Measurements from ENCODE around the gene ORC4. TPM values are rescaled to one million over a fixed set of nuclear protein-coding genes. Genes with fewer than 3 reads are reported as not detected.

Gene ORC4
- total RNA-seq, 1 experiment from 2014 or later: 72.9 TPM

GRCh38 chr2:148048475-148049221 lies 28.1 kb upstream of the ORC4 start:
- H3K4me3 Mint-ChIP-seq: no peak overlapping the region
- H3K36me3 Mint-ChIP-seq (ENCODE audit: insufficient read depth in 1 of 3, low read depth in 3 of 3): no peaks in the 10 kb centered on the region; a peak in 1 of 7 replicates
- Histone ChIP-seq H4K91ac (ENCODE audit: insufficient read length, low read depth, low read length) (no peak overlapping the region), H2BK12ac (ENCODE audit: insufficient read length, low read depth, low read length) (no peak overlapping the region), H3K23ac (ENCODE audit: insufficient read length, low read depth, low read length) (no peak overlapping the region), H2BK120ac (ENCODE audit: low read depth, low read length, poor library complexity, severe bottlenecking) (no peak overlapping the region), H3K27me3 (ENCODE audit: insufficient read depth, low read length) (no peaks in the 10 kb centered on the region), H4K20me1 (ENCODE audit: control insufficient read depth, insufficient read depth, insufficient read length) (no peaks in the 10 kb centered on the region), H3K23me2 (ENCODE audit: insufficient read length, low read depth, low read length, poor library complexity, severe bottlenecking) (no peaks in the 10 kb centered on the region), H3K79me1 (ENCODE audit: insufficient read depth, low read depth, low read length, poor library complexity, severe bottlenecking) (no peaks in the 10 kb centered on the region), H3K4ac (ENCODE audit: low read depth, low read length) (no peak overlapping the region), H2BK15ac (ENCODE audit: low read depth, low read length) (no peak overlapping the region), H3T11ph (ENCODE audit: low read length) (no peak overlapping the region), H4K8ac (replicated peaks; ENCODE audit: insufficient read length, low read depth, low read length) (no peak overlapping the region), H3K27ac (ENCODE audit: insufficient read length, low read depth, low read length) (no peak overlapping the region), H2AK5ac (ENCODE audit: insufficient read length, low read length) (no peak overlapping the region), H3K18ac (ENCODE audit: insufficient read length, low read depth, low read length) (no peak overlapping the region), H2BK5ac (ENCODE audit: insufficient read length, low read length) (no peak overlapping the region), H3K4me1 (ENCODE audit: insufficient read depth, low read length) (peaks cover 2% of the 10 kb centered on the region; the same call in 1 of the 2 replicates), H3K9ac (ENCODE audit: extremely low read depth, insufficient read length, low read length) (no peak overlapping the region), H2BK20ac (ENCODE audit: low read depth, low read length, poor library complexity, severe bottlenecking) (no peak overlapping the region), H3K14ac (ENCODE audit: insufficient read depth, low read length) (no peak overlapping the region), H3K79me2 (ENCODE audit: insufficient read depth, low read length) (no peaks in the 10 kb centered on the region), H3K9me3 (ENCODE audit: control insufficient read depth, low read depth, low read length) (no peaks in the 10 kb centered on the region), H3K56ac (ENCODE audit: insufficient read length, low read depth, low read length) (no peak overlapping the region), H3K4me2 (ENCODE audit: insufficient read depth, insufficient read length, low read length) (no peak overlapping the region), H4K5ac (ENCODE audit: insufficient read length, low read depth, low read length) (no peak overlapping the region), H2AFZ (ENCODE audit: low read length) (no peak overlapping the region)
- H3K27ac Mint-ChIP-seq: peak overlapping the region in 1 of 3 experiments; percentile 22; a peak in 3 of 7 replicates
- no peak for DNase-seq
- WGBS (ENCODE audit: extremely low coverage, insufficient read length, low lambda C conversion rate): no CpG with 5 or more reads among the region's 1 CpG
- no peaks in the 10 kb centered on the region; a peak in 1 of 5 replicates for H3K9me3 Mint-ChIP-seq
- no peak for TF ChIP-seq CTCF (conservative IDR thresholded peaks at IDR 0.05)
- H3K4me1 Mint-ChIP-seq: peaks cover 27 to 30% of the 10 kb centered on the region in 2 experiments
- H3K27me3 Mint-ChIP-seq (ENCODE audit: low read depth): no peaks in the 10 kb centered on the region
